ENCODE measurements around the gene CD164L2.

Gene CD164L2

DNA sequence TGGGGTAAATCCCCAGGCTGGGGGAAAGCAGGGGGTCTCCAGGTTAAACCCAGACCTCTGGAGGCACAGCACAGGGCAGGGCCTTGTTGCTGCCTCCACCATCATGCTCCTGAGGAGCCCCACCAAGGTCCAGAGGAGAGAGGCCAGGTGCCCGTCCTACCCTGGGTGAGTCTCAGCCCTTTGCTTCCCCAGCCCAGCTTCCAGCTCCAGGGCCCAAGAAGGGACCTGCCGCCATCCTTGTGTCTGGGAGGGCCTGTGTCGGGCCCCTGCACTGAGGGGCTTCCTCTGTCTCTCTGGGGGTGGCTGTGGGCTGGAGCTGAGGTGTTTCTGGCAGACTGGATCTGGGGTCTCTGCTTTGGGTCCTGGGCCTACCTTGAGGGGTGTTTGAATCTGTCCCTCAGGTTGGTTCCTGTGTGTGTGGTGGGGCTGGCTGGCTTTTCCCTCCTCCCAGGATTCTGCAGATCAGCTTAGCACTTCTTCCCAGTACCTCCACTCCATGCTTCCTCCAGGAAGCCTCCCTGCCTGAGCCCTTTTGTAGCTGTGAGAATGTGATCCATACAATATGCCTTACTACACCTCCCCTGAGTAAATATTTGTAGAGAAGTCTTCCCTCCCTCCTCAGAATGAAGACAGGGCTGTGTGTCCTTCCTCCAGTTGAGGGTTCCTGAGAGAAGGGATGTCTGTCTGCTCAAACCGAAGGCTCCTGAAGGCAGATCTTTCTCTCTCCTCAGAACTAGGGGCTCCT is 15.4 kb upstream of the CD164L2 start:
- DNase-seq (ENCODE audit: extremely low read depth, low read depth), result no peak
- no peak for TF ChIP-seq CTCF (IDR thresholded peaks at IDR 0.05; ENCODE audit: low read depth, low read length)

- DNase-seq (ENCODE audit: extremely low read depth, low read depth), result no peak
- TF ChIP-seq CTCF (IDR thresholded peaks at IDR 0.05; ENCODE audit: low read depth, low read length), result no peak
Observed at GRCh38 chr1:27397749-27398148, 14.6 kb upstream of the CD164L2 start.

DNA sequence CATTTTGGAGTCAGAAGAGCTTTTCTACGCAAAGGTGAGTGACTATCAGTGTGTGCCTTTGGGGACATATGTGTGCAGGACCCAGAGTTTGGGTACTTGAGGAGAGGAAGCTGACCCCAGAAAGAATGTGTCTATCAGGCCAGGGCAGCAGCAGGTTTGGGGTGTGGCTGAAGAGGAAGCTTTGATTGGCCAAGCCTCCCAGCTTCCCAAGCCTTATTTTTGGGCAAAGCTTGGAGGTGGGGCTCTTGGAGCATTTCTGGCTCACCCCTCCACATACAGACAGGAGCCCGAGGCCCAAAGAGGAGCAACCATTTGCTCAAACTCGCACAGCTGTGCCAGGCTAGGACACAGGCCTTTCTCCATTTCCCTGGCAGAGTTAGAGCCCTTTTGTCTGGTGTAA is 14.0 kb upstream of the CD164L2 start:
- no peak for DNase-seq (ENCODE audit: extremely low read depth, low read depth)
- no peak for TF ChIP-seq CTCF (IDR thresholded peaks at IDR 0.05; ENCODE audit: low read depth, low read length)

DNA sequence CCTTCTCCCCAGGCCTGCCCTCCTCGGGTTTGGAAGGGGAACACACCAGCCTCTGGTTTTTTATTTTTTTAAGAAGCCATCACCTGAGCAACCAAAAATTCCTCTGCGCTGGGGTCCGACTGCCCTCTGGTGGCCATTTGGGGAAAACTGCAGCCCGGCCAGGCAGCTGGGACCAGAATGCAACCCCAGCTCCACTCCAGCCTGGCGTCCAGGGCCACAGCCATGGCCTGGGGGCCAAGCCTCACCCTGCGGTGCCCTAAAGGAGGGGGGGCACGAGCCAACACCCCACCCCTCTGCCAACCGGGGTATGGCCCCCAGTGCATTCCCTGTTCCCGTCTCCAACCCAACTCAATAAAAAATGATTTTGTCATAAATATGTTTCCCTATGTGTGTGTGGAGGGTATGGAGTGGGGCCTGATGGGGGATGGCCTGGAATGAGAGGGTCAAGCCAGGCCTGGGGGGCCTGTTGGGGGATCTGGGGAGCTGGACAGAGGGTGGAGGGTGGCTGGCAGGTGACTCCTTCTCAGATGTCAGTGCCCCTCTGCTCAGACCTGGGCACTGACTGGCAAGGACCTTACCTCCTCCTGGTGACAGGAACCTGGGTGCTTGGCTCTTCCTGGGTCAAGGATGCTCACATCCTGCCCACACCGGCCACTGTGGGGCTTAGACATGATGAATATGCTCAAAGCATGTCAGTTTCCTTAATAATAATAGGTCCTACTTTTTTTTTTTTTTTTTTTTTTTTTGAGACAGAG is 12.5 kb upstream of the CD164L2 start:
- TF ChIP-seq CTCF (IDR thresholded peaks at IDR 0.05; ENCODE audit: low read depth, low read length), result peak; percentile 94
- DNase-seq (ENCODE audit: extremely low read depth, low read depth), result no peak

DNA sequence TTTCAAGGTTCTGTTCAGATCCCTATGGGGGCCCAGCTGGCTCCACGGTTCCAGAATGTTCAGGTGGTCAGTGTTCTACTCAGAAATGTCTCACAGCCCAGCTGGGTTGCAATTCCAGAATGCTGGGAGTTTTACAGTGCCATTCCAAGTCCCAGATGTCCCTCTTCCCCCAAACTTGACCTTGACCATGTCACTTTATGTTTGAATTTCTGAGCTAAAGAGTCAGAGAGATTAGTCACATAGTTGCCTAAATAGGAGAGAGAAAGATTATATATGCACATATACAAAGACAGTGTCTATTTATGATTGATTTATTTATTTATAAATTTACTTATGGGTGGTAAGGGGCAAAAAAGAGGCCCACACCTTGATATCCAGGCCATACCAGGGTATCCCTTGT is 11.8 kb upstream of the CD164L2 start:
- TF ChIP-seq CTCF (IDR thresholded peaks at IDR 0.05; ENCODE audit: low read depth, low read length), result no peak
- no peak for DNase-seq (ENCODE audit: extremely low read depth, low read depth)

DNA sequence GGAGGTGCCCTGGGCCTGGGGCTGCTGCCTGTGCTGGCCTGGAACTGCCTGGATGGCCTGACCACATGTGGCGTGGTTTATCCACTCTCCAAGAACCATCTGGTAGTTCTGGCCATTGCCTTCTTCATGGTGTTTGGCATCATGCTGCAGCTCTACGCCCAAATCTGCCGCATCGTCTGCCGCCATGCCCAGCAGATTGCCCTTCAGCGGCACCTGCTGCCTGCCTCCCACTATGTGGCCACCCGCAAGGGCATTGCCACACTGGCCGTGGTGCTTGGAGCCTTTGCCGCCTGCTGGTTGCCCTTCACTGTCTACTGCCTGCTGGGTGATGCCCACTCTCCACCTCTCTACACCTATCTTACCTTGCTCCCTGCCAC is 11.1 kb upstream of the CD164L2 start:
- no peak for DNase-seq (ENCODE audit: extremely low read depth, low read depth)
- no peak for TF ChIP-seq CTCF (IDR thresholded peaks at IDR 0.05; ENCODE audit: low read depth, low read length)

DNA sequence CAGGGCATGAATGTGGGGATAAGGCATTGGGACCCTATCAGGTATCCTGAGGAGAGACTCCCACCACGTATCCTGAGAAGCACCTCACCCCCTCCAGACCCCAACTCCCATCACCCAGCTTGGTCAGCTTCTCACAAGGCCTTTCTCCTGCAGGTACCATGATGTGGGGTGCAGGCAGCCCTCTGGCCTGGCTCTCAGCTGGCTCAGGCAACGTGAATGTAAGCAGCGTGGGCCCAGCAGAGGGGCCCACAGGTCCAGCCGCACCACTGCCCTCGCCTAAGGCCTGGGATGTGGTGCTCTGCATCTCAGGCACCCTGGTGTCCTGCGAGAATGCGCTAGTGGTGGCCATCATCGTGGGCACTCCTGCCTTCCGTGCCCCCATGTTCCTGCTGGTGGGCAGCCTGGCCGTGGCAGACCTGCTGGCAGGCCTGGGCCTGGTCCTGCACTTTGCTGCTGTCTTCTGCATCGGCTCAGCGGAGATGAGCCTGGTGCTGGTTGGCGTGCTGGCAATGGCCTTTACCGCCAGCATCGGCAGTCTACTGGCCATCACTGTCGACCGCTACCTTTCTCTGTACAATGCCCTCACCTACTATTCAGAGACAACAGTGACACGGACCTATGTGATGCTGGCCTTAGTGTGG is 10.6 kb upstream of the CD164L2 start:
- TF ChIP-seq CTCF (IDR thresholded peaks at IDR 0.05; ENCODE audit: low read depth, low read length), result no peak
- no peak for DNase-seq (ENCODE audit: extremely low read depth, low read depth)
